Activated naive CD8-positive, alpha-beta T cell treated with anti-CD3 and anti-CD28 coated beads for 36 hours (primary cell): Measurements from ENCODE around the gene C1QTNF8. TPM values are rescaled to one million over a fixed set of nuclear protein-coding genes. Genes with fewer than 3 reads are reported as not detected.

ENCODE experiments used
- DNase-seq: peaks from one replicate; pipeline ENCODE4 v3.0.0; 2021
- H3K27ac Mint-ChIP-seq: one replicate; pipeline ENCODE4 v1.8.0; 2022; ENCODE audit warnings: mild to moderate bottlenecking, moderate library complexity, mixed read lengths
- H3K27me3 Mint-ChIP-seq: one replicate; pipeline ENCODE4 v1.8.0; 2022; ENCODE audit warnings: mild to moderate bottlenecking, mixed read lengths
- H3K36me3 Mint-ChIP-seq: one replicate; pipeline ENCODE4 v1.8.0; 2021; ENCODE audit warnings: mild to moderate bottlenecking, mixed read lengths
- H3K4me1 Mint-ChIP-seq: one replicate; pipeline ENCODE4 v1.8.0; 2021; ENCODE audit warnings: mixed read lengths
- H3K4me3 Mint-ChIP-seq: one replicate; pipeline ENCODE4 v1.8.0; 2022; ENCODE audit warnings: mild to moderate bottlenecking, moderate library complexity, mixed read lengths
- H3K9me3 Mint-ChIP-seq: one replicate; pipeline ENCODE4 v1.8.0; 2022; ENCODE audit warnings: mixed read lengths
- total RNA-seq, 2 experiments: library from RNA; stranded (reverse); gene quantifications; one replicate each; pipeline ENCODE4 v1.2.3, GENCODE V29; 2021

Gene C1QTNF8
- total RNA-seq, 2 experiments from 2014 or later = not detected

DNA sequence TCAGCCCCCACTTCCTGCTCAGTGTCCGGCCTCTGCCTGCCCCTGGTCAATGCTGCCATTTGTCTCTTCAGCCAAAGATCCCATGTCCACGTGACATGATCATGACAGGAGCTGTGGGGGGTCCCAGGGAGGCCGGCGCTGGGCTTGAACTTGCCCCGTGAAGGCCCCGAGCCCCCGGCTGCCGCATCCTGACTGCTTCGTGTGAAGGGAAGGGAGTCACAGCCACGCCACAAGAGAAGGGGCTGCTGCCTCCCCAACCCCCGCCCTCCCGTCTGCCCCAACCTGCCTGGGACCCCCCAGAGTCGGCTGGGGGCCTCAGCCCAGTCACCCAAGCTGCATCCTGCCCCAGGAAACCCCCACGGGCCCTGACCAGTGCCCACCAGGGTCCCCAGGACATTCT lies 37.8 kb downstream of the C1QTNF8 start:
- Mint-ChIP-seq H3K4me1 (peaks cover 2% of the 10 kb centered on the region), H3K27ac (no peak overlapping the region), H3K36me3 (no peaks in the 10 kb centered on the region), H3K4me3 (no peak overlapping the region), H3K27me3 (peaks cover 11% of the 10 kb centered on the region), H3K9me3 (peaks cover 5% of the 10 kb centered on the region)
- DNase-seq = no peak

DNA sequence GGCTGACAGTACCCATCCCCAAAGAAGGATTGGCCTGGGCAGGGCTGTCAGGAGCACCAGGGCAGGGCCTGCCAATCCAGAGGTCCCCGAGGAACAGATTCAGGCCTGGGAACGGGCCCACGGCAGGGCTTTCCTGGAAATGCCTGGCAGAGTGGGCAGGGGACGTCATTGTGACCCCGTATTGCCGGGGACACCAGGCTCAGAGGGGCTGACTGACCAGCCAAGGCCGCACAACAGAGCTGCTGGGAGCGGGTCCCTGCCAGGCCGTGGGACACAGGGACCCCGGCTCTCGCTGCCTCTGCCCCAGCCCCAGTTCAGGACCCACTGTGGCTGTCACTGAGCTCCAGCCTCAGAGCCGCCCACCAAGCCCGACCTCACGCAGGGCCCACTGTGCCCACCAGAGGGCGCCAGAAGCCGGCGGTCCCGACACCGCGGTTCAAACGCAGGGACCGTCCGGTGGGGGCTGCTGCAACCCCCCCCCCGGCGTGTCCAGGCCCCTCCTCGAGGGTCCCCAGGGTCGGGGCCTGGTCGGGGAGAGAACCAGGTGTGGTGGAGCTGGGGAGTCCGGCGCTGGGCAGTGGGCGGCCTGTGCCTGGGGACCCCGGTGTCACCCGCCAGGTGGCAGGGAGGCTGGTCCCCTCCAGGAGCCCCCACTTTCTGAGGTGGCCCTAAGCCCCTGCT lies 38.7 kb downstream of the C1QTNF8 start:
- Mint-ChIP-seq H3K9me3 (peaks cover 5% of the 10 kb centered on the region), H3K36me3 (no peaks in the 10 kb centered on the region), H3K4me3 (no peak overlapping the region), H3K4me1 (peaks cover 2% of the 10 kb centered on the region), H3K27me3 (peaks cover 3% of the 10 kb centered on the region), H3K27ac (no peak overlapping the region)
- peak; percentile 71 for DNase-seq

DNA sequence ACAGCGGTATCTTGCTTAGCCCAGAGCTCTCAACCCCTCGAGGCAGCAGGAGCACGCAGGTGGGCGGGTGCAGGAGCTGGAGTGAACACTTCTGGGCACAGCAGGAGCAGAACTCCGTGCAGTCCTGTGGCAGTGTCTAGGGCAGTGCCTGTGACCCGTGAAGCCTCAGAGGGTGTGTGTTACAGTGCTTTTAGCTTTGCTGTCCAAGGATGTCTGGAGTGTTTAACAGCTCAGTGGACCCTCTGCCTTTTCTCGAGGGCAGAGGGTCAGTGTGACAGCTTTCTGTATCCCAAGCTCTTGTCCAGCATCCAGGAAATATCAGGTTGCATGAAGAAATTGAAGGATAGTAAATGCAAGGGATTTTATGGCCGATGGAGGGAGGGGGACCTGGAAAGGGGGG lies 39.8 kb downstream of the C1QTNF8 start:
- no peaks in the 10 kb centered on the region for H3K36me3 Mint-ChIP-seq
- peaks cover 2% of the 10 kb centered on the region for H3K4me1 Mint-ChIP-seq
- no peak for DNase-seq
- H3K27me3 Mint-ChIP-seq = peaks cover 3% of the 10 kb centered on the region
- no peak overlapping the region for H3K27ac Mint-ChIP-seq
- H3K4me3 Mint-ChIP-seq = no peak overlapping the region
- peaks cover 5% of the 10 kb centered on the region for H3K9me3 Mint-ChIP-seq

DNA sequence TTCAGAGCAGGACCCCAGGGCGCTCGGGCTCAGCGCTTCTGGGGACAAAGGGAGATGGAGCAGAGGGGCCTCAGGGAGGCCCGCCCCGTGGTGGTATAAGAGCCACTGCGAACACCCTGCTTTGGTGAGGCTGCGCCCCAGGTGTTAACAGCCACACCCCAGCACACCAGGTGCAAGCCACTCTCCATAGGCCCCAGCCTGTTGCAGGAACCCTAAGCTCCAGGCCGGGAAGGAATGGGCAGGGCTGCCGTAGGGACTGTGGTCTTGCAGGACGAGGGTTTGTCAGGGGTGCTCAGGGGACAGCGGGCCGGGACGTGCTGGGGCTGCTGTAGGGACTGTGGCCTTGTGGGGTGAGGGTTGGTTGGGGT lies 40.5 kb downstream of the C1QTNF8 start:
- no peak overlapping the region for H3K4me3 Mint-ChIP-seq
- no peak for DNase-seq
- H3K9me3 Mint-ChIP-seq = peaks cover 5% of the 10 kb centered on the region
- H3K4me1 Mint-ChIP-seq = peaks cover 2% of the 10 kb centered on the region
- no peaks in the 10 kb centered on the region for H3K36me3 Mint-ChIP-seq
- H3K27me3 Mint-ChIP-seq = peaks cover 3% of the 10 kb centered on the region
- no peak overlapping the region for H3K27ac Mint-ChIP-seq

DNA sequence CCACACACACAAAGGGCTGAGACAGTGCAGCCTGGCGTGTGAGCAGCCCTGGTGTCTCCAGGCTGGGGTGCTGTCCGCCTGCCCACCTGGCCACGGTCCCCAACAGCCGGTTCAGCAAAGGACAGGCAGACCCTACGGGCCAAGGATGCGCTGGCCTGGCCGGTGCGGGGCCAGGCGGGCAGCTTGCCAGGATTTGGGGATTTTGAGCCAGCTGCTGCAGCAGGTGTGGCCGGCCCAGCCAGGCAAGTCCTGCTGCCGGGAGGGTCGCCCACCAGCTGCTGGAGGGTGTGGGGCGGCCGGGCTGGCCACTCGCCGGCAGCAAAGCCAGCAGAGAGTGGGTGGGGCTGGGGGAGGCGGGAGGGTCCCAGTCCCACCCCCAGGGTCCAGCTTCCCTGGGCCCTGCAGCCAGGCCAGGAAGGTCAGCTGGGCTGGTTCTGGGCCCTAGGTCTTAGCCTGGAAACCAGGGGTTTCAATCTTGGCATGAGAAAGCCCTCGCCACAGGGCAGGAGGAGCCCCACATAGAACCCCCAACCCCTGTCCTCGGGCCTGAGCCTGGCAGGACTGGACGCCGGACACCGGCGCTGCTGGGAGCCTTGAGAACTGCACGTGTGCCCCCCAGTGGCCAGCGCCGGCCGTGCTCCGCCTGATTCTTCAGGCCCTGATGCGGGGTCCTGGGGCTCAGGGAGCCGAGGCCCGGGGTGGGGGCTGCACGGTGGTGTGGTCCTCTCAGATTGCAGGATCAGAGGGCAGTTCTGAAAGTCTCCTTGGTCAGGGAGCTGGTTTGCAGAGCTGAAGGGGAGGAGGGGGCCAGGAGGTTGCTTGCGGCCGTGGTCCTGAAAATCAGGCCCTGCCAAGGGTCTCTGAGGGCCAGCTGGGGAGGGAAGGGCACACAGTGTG lies 41.1 kb downstream of the C1QTNF8 start:
- peaks cover 2% of the 10 kb centered on the region for H3K4me1 Mint-ChIP-seq
- H3K27me3 Mint-ChIP-seq = peaks cover 3% of the 10 kb centered on the region
- DNase-seq = peak; percentile 39
- peaks cover 5% of the 10 kb centered on the region for H3K9me3 Mint-ChIP-seq
- no peak overlapping the region for H3K4me3 Mint-ChIP-seq
- no peak overlapping the region for H3K27ac Mint-ChIP-seq
- H3K36me3 Mint-ChIP-seq = no peaks in the 10 kb centered on the region

DNA sequence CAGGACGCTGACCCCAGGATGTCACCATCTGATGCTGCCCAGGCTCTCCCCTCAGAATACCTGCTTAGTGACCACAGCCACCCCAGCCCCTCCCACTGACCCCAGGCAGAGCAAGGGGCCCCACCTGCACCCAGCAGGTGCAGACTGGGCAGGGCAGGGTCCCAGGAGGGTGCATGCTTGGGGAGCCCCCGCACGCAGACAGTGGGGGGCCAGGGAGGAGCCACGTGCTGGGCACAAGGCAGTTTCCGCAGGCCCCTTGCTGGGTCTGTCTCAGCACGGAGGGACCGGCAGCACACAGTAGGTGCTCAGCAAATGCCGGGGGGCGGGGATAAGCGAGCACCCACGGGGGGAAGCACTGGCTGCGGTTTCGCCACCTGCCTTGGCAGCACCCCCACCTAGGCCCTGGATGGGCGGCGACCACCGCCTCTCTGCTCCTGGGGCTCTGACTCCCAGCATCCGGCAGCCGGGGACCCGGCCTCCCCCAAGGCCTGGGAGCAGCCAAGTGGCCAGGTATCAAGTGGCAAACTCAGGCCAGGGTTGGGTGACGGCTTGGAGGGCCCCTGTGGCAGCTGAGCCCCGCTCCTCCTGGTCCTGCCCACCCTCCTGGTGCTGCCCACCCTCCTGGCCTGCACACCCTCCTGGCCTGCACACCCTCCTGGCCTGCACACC lies 42.2 kb downstream of the C1QTNF8 start:
- Mint-ChIP-seq H3K4me1 (peaks cover 2% of the 10 kb centered on the region), H3K4me3 (no peak overlapping the region), H3K27ac (no peak overlapping the region), H3K9me3 (no peaks in the 10 kb centered on the region), H3K36me3 (no peaks in the 10 kb centered on the region), H3K27me3 (no peaks in the 10 kb centered on the region)
- DNase-seq = no peak

DNA sequence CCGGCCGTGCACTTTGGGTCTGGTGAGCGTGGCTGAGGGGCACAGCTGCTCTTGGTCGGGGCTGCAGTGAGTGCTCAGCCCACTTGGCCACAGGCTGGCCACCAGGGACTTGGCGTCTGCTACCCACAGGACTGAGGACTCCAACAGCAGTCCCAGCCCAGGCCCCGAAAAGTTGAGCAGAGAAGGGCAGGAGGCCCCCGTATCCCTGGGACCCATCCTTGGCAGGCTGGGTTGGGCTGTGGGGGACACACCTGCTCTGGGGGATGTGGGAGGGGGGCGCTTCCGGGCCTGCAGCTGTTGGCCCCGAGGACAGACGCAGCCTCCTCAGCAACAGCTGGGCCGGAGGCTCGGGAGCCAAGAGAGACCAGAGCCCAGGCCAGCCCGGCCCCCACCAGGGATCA lies 42.9 kb downstream of the C1QTNF8 start:
- H3K4me3 Mint-ChIP-seq = no peak overlapping the region

DNA sequence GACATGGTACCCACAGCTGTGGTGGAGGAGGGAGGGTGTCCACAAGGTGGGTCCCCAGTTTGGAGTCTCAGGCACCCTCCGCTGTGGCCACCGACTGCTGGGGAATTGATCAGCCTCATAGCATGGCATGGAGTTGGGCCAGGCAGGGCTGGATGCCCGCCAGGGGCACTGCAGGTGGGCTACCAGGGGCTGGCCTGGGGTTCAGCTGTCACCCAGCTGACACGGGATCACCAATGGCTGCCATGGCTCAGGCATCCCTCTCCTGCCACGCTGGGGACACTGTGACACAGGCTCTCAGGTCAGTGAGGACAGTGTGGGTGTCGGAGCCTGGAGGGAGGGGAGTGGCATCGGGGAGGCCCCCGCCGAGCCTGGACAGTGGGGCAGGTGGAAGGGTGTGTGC lies 43.3 kb downstream of the C1QTNF8 start:
- no peak overlapping the region for H3K4me3 Mint-ChIP-seq
- no peak overlapping the region for H3K27ac Mint-ChIP-seq
- H3K4me1 Mint-ChIP-seq = peaks cover 2% of the 10 kb centered on the region
- no peak for DNase-seq
- H3K27me3 Mint-ChIP-seq = no peaks in the 10 kb centered on the region
- no peaks in the 10 kb centered on the region for H3K9me3 Mint-ChIP-seq
- H3K36me3 Mint-ChIP-seq = no peaks in the 10 kb centered on the region

More for the DNA sequence above, 42.9 kb downstream of the C1QTNF8 start:
- no peak for DNase-seq
- Mint-ChIP-seq H3K27me3 (no peaks in the 10 kb centered on the region), H3K27ac (no peak overlapping the region), H3K36me3 (no peaks in the 10 kb centered on the region), H3K4me1 (peaks cover 2% of the 10 kb centered on the region), H3K9me3 (no peaks in the 10 kb centered on the region)

DNA sequence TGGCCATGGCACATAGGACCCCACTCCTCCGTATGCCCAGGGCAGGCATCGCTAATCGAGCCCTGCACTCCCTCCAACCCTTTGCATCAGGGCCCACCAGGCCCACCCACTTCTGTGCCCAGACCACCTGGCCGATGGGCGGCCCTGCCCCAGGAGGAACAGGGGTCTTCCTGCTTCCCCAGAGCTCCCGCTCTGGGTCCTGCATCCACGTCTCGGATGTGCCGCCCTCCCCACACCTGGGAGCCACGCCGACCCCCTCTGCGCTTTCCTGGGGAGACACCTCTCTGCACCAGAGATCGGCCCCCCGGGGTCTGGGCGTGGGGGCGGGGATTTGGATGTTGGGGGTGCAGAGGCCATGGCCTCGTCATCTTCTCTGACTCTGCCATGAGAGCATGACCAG lies 44.6 kb downstream of the C1QTNF8 start:
- DNase-seq = no peak
- peaks cover 2% of the 10 kb centered on the region for H3K4me1 Mint-ChIP-seq
- H3K36me3 Mint-ChIP-seq = no peaks in the 10 kb centered on the region
- no peaks in the 10 kb centered on the region for H3K9me3 Mint-ChIP-seq
- H3K27ac Mint-ChIP-seq = no peak overlapping the region
- H3K27me3 Mint-ChIP-seq = no peaks in the 10 kb centered on the region
- H3K4me3 Mint-ChIP-seq = no peak overlapping the region

DNA sequence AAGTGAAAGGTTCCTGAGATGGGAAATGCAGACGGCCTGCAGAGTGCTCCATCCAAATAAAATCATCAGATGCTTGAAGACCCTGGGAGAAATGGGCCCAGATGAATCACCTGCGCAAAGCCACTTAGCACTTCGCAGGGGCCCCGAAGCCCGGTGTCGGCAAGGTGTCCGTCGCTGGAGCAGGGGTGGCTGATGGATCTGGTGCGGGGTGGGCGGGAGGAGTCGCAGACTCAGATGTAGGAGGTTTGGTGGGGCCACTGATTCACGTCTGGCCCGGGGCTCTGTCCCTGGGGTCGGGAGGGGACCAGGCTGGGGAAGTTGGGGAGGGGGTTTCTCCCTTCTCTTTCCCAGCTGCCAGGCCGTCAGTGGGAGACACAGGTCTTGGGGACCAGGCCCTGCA lies 45.1 kb downstream of the C1QTNF8 start:
- Mint-ChIP-seq H3K9me3 (no peaks in the 10 kb centered on the region), H3K4me1 (peaks cover 2% of the 10 kb centered on the region), H3K27ac (no peak overlapping the region), H3K36me3 (no peaks in the 10 kb centered on the region), H3K27me3 (no peaks in the 10 kb centered on the region), H3K4me3 (no peak overlapping the region)
- DNase-seq = no peak

DNA sequence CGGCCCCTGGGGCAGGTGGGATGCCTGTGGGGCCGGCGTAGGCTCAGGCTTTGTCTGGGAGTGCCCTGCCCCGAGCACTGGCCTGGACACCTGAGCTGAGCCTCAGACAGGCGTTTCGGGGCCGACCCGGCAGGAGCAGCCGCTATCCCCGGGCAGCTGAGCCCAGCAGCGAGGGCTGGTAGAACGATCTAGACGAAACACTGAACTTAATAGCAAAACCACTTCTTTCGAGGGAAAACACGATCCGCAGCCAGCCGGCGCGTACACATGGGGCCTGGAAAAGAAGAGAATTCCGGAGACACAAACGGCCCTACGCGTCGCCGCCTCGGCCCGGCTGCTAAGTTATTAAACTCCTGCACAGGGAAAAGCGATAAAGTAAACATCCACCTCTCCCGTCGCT lies 45.5 kb downstream of the C1QTNF8 start:
- H3K27me3 Mint-ChIP-seq = no peaks in the 10 kb centered on the region
- no peak overlapping the region for H3K27ac Mint-ChIP-seq
- H3K36me3 Mint-ChIP-seq = no peaks in the 10 kb centered on the region
- no peaks in the 10 kb centered on the region for H3K9me3 Mint-ChIP-seq
- no peak for DNase-seq
- H3K4me3 Mint-ChIP-seq = no peak overlapping the region
- peaks cover 2% of the 10 kb centered on the region for H3K4me1 Mint-ChIP-seq

DNA sequence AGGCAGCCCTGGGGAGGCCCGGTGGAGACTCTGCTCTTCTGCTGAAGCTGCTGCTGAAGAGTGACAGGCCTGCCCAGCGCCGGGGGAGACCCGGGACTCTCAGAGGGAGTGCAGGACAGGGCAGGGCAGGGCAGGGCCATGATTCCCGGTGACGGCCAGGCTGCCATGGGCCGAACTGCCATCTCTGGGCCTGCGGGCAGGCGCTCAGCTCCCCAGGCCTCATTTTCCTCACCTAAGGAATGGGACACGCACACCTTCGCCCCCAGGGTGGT lies 46.1 kb downstream of the C1QTNF8 start:
- Mint-ChIP-seq H3K4me1 (no peaks in the 10 kb centered on the region), H3K9me3 (no peaks in the 10 kb centered on the region), H3K4me3 (no peak overlapping the region), H3K27ac (no peak overlapping the region), H3K36me3 (no peaks in the 10 kb centered on the region), H3K27me3 (no peaks in the 10 kb centered on the region)
- no peak for DNase-seq

DNA sequence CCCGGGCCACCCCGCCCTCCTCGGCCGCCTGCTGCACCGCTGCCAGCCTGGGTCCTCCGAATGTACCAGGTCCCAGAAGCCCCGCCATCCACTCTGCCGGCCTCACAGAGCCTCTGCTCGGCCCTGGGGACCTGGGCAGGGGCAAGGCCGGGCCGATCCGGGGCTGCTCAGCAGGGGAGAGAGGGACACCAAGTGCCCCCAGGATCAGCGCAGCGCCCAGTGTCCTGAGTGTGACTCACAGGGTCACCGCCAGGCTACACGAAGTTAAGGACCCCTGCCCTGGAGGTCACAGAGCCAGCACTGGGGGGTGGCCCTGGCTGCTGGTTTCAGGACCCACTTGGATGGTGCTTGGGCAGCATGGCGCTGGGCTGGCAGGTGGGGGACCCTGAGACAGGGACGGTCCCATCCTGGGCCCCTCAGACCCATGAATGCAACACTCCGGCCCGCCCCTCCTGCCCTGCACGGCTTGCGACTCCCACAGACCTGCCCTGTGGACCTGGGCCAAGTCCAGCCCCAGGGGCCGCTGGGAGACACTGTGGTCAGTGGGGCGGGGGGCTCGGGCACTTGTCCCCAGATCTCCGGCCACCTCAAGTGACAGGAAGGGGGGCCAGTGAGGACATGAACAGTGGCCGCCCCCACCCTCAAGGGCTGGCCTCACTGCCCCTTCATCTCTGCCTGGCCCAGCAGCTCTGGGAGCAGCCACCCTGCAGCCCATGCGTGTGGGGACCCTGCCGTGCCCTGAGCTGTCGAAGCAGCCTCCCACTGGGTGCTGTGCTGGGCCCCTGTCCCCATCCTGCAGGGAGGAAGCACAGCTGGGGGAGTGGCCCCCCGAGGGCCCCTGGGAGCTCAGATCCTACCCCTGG lies 46.7 kb downstream of the C1QTNF8 start:
- no peak for DNase-seq
- Mint-ChIP-seq H3K36me3 (no peaks in the 10 kb centered on the region), H3K4me3 (no peak overlapping the region), H3K27me3 (no peaks in the 10 kb centered on the region), H3K27ac (no peak overlapping the region), H3K4me1 (no peaks in the 10 kb centered on the region), H3K9me3 (no peaks in the 10 kb centered on the region)

DNA sequence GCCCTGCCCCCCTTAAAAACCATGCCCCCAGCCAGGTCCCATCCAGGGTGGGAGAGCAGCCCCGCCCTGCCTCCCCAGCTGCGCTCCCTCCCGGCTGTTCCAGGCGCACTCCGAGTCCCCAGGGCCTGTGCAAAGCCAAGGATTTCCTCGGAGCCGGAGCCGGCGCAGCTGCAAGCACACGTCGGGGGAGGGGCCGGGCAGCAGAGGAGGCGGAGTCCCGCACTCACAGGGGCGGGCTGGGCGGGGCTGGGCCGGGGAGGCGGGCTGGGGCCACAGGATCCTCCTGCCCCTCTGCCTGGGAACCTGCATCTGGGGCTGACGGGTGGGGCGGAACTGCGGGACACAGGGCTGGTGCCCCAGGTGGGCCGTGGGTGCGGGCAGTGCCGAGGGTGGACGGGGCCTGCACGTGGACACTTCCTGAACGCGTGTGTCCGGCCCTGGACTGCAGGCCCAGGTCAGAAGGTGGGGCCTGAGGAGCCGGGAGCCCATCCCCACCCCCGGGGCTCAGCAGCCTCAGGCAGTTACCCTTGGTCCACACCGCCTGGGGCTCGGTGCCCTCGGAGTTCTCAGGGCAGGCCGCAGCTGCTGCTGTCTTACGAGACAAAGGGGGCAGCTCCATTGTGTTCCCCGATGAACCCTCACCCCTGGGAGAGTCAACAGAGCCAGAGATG lies 47.5 kb downstream of the C1QTNF8 start:
- Mint-ChIP-seq H3K36me3 (no peaks in the 10 kb centered on the region), H3K27ac (no peak overlapping the region), H3K27me3 (no peaks in the 10 kb centered on the region), H3K9me3 (no peaks in the 10 kb centered on the region), H3K4me3 (no peak overlapping the region), H3K4me1 (no peaks in the 10 kb centered on the region)
- peak; percentile 33 for DNase-seq
